CD4-positive, alpha-beta T cell treated with Interferon alpha-2 for 1 hour (primary cell): ENCODE measurements around the gene APOBEC3A.
"Not testable (repeated sequence)": the region's sequence is repeated elsewhere in the genome, so short reads cannot be mapped to it uniquely, and the experiment has no call there.

Source experiments
- DNase-seq, 2 donors: peaks; one replicate each; pipeline ENCODE4 v3.0.0-alpha.2; 2020 to 2022

The APOBEC3A gene

GRCh38 chr22:38960673-38961072 is 3.3 kb downstream of the APOBEC3A start:
- DNase-seq = not testable (repeated sequence)

DNA sequence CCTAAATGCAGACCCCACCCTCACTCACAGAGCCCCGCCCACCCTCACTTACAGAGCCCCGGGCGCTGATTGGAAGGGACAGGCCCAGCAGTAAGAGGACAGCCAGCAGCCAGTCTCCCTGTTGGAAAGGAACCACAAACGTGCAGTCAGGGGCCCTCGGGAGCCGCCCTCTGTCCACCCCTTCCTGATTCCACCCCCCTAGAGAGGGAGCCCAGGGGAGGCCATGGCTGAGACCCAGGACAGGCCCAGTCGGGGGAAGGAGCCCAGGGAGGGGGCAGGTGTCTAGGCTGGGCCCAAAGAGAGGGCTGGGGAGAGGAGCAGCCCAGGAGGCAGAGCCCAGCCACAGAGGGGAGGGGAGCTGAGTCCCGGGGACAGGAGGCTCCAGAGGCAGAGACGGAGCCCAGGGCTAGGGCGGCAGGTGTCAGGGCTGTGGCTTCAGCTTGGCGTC is 5.9 kb downstream of the APOBEC3A start:
- not testable (repeated sequence) for DNase-seq

- no peak for DNase-seq
Measured at GRCh38 chr22:38963872-38964271, 6.5 kb downstream of the APOBEC3A start.

DNA sequence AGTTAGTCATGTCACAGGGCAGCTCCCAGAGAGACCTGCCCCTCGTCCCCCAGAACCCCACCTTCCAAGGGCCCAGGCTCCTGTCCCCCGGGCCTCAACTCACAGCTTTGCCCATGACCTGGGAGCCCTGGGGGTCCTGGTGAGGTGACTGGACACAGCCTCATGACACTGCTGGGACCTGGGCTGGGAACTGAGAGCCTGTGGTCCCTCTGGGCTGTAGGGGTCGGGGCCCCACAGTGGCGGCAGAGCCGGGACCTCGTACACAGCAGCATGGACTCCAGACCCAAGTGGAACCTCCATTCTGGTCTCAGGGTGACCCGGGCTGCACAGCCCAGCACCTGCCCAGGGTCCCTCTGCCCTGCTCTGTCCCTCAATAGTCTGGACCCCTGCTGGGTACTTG is 6.9 kb downstream of the APOBEC3A start:
- no peak for DNase-seq

DNA sequence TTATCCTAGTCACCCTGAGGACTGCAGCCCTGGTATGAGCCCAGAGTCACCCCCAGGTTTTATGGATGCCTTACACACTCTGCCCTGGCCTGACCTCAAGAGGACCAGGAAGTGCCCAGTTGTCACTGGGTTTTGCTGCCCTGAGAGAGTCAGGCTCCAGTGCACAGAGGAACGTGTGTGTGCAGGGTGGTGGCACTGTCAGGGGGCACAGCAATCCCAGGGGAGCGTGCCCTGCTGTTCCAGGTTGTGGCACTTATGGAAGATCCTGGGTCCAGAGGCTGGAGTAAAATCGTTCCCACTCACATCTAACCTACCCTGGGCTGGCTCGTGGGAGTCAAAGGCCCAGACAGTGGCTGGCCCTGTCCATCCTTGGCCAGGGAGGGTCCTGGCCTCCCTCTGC is 7.6 kb downstream of the APOBEC3A start:
- DNase-seq = no peak

DNA sequence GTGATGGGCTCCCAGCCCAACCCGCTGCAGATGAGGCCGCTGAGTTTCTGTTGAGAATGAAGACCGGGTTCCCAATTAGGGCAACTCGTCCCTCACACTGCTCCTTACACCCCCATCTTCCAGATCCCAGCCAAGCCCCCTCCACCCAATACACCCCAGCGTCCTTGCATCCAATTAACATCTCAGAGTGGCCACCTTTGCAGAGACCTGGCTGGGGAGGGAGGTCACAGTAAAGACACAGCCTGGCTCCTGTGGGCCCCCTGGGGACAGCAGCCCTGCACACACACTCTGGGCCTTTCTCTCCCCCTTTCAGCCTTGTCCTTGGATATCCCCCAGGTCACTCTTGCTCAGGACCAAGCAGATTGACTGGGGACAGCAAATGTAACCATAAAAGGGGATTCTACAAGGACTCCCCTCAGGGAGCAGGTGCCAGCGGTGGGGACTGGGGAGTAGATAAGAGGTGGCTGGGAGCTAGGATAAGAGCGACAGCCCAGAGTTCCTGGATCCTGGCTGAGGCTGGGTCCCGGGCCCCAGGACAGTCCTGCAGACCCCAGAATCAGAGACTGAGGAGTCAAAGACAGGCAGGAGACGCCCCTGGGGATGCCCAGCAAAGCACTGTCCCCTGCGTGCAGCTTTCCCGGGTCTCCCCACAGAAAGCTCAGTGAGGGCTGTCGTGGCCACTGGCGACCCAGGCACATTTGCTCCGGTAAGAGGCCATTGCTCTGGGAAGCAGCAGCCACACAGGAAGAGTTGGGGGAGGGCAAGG is 8.4 kb downstream of the APOBEC3A start:
- no peak for DNase-seq

- DNase-seq = peak in 1 of 2 donors; percentile 38
Measured at GRCh38 chr22:38966380-38966702, 8.9 kb downstream of the APOBEC3A start.

GRCh38 chr22:38966942-38967341 is 9.5 kb downstream of the APOBEC3A start:
- no peak for DNase-seq

DNA sequence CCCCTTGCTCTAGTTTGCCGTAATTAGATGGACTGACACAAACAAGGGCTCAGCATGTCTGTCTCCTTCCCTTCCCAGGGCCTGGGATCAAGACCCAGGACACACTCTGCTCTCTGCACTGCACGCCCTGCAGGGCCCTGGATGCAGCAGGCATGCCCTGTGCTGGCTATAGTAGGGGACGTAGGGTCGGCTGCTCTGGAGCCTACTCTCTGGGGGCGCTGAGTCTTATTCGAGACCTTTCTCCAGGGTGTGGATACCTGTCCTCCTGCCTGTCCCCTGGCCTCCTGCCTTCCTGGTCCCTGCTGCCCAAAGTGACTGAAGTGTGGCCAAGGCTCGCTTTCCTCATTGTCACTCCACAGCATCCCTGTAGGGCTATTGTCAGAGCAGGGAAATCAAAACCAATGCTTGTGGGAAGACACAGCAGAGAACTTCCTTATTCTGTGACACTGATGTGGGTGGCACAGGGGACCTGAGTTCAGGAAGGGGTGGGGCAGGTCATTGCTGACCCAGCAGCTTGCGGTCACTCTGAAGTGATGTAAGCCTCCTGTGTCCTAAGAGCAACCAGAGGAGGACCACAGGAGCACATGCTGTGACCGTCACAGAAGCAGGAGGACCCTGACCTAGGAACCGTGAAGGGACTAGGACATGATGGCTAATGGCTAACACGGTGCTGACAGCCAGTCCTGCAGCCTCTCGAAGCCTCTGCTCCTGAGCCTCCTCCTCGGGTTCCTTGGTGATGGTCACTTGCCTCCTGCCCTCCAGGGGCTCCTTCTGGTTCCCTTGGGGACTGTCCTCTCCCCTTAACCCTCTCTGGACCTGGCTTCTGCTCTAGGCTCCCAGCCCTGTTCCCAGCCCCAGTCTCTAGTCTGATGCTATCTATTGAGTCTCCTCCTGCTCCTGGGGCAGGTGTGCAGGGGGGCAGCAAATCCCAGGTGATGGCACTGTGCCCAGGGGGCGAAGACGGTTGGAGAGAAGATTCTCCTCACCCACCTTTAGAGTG is 10.3 kb downstream of the APOBEC3A start:
- DNase-seq = peak; percentile 39 to 86

- no peak for DNase-seq
Measured at GRCh38 chr22:38968801-38969200, 11.4 kb downstream of the APOBEC3A start.

DNA sequence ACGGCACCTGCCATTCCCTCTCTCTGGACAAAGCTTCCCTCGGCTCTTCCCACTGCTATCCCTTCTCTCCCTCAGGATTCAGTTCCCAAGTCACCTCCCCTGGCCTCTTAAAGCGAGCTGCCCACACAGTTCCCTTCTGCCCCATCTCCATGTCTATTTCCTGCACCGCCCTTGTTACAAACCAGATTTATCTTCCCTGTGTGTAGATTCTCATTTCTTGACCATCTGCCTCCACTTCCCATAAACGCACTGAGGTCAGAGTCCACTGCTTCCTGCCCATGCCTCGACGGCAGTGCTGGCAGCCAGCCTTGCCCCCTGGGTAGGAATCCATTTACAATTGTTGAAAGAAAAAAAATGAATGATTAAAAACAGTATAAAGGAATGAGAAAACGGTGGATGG is 13.1 kb downstream of the APOBEC3A start:
- DNase-seq = no peak

DNA sequence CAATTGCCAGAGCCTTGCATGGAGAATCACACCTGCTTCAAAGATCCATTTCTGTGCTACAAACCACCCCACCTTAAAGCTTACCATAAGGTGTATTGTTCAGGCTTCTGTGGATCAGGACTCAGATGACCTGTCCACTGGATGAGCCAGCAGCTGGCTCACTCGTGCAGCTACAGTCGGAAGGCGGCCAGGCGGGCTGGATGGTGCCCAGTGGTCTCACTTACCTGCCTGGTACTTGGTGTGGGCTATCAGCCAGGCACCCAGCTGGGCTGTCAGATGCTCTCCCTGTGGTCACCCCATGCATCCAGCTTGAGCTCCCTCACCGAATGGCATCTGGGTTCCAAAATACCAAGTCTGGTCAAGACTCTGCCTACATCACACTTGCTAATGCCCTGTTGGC is 13.8 kb downstream of the APOBEC3A start:
- DNase-seq = no peak

DNA sequence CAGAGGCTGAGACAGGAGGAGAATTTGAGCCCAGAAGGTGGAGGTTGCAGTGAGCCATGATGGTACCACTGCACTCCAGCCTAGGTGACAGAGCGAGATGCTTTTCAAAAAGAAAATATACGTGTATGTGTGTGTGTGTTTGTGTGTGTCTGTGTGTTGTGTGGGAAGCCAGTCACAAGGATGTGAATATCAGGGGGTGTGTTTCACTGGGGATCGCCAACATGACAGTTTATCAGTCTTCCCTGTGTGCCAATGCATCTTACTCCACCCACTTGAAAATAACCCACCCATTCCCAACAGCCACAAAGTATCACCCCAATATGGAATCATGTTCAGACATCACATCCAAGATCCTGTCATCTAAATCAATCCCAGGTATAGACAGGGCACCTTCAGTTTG is 14.4 kb downstream of the APOBEC3A start:
- DNase-seq = no peak

DNA sequence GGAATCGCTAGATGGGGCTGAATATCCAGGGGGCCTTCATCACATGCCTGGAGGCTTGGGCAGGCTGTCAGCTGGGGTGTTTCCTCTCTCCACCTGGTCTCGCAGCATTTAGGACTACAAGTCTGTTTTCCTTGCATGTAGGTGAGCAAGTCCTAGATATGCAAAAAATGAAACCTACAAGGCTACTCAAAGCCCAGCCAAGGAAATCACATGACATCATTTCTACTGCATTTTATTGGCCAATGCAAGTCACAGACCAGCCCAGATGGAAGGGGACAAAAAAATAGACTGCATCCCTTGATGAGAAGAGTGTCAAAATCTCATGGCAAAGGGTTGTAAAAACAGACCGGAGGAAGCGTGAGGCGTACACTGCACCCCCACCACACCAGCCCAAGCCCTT is 15.1 kb downstream of the APOBEC3A start:
- DNase-seq = no peak

DNA sequence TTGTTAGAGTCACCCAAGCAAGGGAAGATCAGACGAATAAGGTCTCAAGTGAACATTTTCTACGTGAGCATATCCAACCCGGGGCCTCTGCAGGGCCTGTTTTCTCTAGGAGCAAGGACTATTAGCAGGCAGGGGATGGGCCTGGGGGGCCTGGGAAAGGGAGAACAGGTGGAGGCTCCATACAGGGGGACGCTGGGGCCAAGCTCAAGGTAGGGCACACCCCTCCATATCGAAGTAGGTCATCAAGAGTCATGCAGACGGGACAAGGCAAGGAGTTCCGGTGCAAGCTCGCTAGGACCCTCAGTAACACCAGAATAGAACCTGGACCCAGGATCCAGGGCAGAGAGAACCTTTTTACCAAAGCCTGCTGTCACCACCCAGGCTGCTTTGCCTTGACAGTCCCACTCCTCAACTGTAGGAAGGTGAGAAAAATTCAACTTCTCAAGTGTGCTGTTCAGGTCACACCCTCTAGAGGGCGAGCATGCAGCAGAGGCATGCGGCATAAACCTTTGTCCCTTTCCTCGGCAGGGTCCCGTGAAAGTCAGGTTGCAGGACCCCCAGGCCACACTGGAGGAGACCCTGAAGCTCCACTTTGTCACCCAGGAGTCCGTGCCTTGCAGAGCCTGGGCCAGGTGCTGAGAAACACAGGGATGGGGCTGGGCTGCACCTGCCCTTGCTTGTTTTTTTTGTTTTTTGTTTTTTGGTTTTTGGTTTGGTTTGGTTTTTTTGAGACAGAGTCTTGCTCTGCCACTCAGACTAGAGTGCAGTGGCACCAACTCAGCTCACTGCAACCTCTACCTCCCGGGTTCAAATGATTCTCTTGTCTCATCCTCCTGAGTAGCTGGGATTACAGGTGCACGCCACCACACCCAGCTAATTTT is 16.1 kb downstream of the APOBEC3A start:
- peak; percentile 50 to 70 for DNase-seq

DNA sequence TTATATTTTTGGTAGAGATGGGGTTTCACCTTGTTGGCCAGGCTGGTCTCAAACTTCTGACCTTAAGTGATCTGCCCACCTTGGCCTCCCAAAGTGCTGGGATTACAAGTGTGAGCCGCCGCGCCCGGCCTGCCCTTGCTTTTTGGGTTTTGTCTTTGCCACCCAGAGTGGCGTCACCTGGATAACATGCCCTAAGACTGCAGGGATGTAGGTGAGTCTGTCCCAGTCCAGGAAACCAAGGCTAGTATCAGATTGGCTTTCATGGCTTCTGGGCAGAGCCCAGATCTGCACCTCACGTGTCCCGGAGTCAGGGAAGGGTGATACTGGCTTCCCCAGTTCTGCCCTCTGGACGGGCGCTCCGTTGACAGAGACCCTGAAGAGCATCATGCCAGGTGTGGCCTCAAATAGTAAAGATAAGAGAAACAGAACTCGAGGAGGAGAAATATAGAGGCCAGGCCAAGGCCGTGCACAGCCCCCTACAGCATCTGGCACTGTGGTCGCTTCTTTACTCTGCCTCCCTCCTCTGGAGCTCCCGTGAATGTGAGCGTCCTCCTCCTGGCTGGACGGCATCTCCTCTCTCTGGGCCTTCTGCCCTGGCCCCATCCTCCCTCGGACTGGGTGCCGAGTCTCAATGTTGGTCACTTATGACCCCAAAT is 16.9 kb downstream of the APOBEC3A start:
- DNase-seq = no peak

DNA sequence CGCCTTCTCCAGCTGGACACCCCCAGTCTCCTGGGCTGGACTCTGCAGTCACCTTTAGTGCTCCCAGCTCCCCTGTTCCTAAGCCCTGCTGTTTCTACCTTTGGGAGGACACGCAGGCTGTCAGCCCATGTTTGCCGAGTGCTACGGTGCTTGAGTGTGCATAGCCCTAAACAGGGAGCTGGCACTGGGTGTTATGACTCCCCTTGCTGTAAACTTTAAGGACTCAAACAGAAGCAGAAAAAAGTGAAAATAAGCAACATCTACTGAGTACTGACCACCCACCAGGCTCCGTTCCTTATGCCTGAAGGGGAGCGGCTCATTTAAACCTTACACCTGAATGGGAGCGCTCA is 17.4 kb downstream of the APOBEC3A start:
- DNase-seq = no peak

- DNase-seq = not testable (repeated sequence)
Measured at GRCh38 chr22:38977289-38977688, 19.9 kb downstream of the APOBEC3A start.

DNA sequence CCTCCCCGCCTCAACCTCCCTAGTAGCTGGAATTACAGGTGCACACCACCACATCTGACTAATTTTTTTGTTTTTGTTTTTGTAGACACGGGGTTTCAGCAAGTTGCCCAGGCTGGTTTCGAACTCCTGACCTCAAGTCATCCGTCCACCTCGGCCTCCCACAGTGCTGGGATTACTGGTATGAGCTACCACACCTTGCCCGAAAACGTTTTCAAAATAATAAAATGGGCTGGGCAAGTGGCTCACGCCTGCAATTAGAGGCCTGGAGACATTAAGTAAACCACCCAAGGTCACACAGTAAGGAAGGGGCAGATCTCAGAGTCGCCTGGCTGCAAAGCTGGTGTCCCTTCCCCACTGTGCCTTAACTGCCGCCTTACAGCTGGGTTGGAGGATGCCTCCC is 23.2 kb downstream of the APOBEC3A start:
- DNase-seq = not testable (repeated sequence)

GRCh38 chr22:38981005-38981991 is 23.9 kb downstream of the APOBEC3A start:
- no peak for DNase-seq
